HG02970 (cell line): ENCODE data around the gene TWF2.
A peak's percentile ranks its signal among the peaks of the same experiment; 100 is the strongest.

Source experiments
- ATAC-seq: cut with Tn5 transposase; IDR thresholded peaks from one replicate; pipeline ENCODE4 v1.9.1; 2021; ENCODE audit warnings: mild to moderate bottlenecking, moderate library complexity, moderate number of reproducible peaks; ENCODE audit not compliant: unreplicated experiment, low FRiP score

The TWF2 gene

GRCh38 chr3:52259035-52259434, 20.1 kb upstream of the TWF2 start:
- ATAC-seq = no peak

DNA sequence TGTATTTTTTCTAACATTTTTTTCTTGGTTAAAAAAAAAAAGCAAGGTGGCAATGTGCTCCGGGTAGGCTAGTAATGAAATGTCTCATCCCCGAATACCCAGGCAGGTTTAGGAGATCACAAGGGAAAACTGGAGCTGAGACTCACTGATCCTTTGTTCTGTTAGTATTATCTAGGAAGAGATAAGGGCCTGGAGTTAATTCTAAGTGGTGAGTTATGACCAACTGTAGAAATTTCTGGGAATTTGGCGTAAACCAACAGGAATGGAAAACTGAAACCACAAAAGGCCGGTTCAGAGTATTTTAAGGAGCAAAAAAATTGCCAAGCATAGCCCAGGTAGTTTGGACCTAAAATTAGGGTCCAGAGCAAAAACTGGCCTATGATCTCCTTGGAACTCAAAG, 19.0 kb upstream of the TWF2 start:
- ATAC-seq = no peak

GRCh38 chr3:52256622-52257021, 17.7 kb upstream of the TWF2 start:
- no peak for ATAC-seq

GRCh38 chr3:52256159-52256558, 17.2 kb upstream of the TWF2 start:
- ATAC-seq = no peak

GRCh38 chr3:52254608-52255007, 15.7 kb upstream of the TWF2 start:
- no peak for ATAC-seq

DNA sequence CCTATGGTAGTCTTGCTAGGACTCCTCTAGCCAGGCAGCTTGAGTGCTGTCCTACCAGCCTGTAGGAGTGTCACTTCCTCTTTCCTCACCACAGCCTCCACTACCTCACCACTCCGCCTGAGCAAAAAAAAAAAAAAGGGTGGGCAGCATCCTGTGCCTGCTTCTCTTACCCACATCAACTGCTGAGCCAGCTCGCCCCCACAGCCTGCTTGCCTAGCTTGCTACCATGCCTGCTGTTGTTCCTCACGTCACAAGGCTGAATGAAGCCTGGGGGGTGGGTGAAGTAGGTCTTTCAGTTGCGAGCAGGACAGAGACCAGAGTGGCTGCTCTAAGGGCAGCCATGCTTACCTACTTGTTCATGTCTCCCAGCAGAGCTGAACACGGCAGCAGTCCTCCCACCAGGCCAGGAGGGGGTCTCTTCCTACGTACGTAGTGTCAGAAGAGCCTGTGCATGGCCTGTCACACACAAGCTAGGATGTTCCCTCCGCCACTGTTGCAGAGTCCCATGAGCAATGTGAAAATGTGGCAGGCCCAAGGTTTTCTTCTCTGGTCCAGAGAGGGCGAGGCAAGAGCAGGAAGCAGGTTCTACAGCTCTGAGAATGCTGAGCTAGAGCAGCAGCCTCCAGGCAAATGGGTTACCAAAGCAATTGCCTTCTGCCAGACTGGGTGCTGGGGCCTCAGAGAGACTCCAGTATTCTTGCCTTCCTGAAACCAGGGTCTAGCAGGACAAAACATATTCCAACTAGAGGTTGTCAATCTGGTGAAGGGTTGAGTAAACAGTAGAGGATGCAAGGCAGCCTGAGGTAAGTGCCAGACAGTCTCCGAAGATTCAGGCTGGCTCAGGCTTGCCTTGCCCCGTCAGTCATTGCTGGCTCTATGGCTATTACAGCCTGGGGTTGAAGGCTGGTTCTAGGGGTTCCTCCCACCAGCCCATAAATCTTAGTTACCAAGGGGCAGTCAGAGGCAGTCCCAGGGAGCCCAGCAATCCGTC, 14.7 kb upstream of the TWF2 start:
- ATAC-seq = peak; percentile 62

DNA sequence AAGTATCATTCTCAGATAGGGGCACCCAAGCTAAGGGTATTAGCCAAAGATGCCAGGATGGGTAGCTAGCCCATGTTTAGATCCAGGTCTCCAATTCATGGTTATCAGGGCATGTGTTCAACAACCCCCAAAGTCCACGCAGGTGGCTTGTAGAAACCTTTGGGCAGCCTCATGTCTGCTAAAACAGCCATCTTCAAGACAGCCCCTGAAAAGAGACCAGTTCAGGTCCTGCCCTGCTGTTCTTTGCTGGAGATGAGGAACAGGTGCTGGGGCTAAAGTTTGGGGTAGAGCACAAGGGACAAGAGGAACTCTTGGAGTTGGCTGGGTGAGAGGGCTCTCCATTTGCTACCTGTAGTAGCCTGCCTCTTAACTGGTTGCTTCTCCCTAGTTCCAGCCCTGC, 11.2 kb upstream of the TWF2 start:
- no peak for ATAC-seq

DNA sequence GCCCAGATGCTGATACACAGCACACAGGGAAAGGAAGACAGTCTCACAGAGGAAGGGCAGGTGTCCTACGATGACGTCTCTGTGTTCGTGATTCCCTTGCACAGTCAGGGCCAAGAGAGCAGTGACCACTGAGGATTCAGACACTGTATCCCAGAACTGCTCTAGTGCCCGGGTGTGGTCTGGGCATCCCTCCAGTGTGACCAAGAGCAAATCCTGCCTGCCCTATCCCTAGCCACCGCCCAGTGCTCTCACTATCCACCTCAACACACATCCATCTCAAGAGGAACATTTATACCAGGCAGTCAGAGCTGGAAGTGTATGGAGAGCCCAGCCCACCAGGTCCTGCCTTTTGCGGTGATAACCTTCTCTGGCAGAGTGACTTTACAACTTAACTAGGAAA, 10.7 kb upstream of the TWF2 start:
- ATAC-seq = no peak

DNA sequence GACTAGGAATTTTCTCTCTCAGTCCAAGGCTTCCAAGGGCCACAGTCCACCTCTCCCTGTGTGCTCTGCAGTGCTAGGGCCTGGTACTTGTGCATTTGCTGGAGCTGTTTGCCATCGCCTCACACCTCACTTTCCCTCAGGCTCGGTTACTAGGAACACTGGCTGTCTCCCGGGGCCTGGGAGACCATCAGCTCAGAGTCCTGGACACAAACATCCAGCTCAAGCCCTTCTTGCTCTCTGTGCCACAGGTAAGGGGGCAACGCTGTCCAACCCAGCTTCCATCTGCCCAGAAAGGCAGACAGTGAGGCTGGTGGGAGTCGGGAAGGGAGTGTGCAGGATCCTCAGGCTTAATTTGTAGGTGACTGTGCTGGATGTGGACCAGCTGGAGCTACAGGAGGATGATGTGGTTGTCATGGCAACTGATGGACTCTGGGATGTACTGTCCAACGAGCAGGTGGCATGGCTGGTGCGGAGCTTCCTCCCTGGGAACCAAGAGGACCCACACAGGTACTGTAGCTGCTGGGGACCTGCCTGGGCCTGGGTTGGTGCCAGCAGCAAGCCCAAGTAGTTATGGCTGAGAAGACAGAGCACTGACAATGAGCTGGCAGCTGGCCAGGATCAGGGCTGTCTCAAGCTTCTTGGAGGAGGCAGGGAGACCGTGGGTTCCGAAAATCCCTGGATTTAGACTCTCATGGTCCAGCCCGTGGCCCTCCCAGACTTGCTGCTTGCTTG, 10.0 kb upstream of the TWF2 start:
- ATAC-seq = no peak

- no peak for ATAC-seq
Measured at GRCh38 chr3:52248165-52248541, 9.2 kb upstream of the TWF2 start.

GRCh38 chr3:52247409-52248164, 8.6 kb upstream of the TWF2 start:
- ATAC-seq = no peak

GRCh38 chr3:52246728-52247408, 7.9 kb upstream of the TWF2 start:
- ATAC-seq = no peak

- ATAC-seq = no peak
Measured at GRCh38 chr3:52246264-52246620, 7.3 kb upstream of the TWF2 start.

GRCh38 chr3:52245322-52246263, 6.6 kb upstream of the TWF2 start, which contains the start of gene PPM1M:
PPM1M (plus strand) TSS chr3:52245759; CDS start chr3:52245825, 66 bp downstream.
- no peak for ATAC-seq

DNA sequence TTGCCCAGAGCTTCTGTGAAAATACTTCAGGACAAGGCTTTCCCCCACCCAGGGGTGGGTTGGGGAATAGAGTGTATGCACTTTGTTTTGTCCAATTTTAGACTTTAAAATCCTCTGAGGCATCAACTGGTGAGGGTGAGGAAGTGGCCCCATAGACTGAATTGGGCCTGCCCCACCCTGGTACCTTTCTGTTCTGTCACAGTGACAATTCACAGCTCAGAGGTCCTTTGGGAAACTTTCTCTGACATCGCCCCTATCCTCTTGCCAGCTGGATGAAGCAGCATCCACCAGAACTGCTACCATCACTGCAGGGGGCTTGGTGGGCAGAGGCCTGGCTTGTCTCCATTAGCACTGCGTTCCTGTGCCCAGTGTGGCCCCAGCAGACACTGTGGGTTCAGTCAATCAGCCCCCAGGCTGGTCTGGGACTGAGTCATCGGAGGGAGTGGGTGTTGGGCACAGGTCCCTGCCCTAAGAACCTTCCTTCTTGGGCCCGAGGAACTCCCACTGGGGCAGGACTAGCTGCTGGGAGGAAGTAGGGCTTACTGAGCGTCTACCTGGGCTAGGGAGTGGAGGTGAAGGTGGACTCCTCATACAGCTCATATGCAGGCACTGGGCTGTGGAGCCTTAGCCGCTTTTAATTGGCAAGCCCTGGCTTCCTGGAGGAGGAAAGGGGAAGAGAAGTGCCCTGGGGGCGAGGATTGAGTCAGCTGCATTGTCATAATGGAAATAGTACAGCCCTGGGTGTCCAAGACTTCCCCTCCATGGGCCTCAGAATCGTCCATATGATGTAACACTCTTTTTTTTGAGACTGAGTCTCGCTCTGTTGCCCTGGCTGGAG, 5.1 kb upstream of the TWF2 start:
- no peak for ATAC-seq

GRCh38 chr3:52242039-52242438, 3.1 kb upstream of the TWF2 start:
- no peak for ATAC-seq

DNA sequence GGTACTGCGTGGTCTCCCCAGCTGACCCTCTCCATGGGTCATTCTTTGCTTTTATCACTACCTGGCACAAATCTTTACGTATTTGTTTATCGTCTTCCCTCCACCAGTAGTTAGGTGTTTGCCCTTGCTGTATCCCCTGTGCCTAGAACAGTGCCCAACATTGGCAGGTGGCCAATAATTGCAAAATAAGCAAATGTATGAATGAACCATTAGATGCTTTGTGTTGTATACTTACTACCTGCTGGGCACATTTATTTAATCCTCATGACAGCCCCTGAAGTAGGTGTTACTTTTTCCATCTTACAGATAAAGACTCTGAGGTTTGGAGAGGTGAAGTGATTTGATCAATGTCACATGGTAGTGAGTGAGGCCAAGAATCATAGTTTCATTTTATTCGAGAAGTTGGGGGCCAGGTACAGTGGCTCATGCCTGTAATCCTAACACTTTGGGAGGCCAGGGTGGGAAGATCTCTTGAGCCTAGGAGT, 2.0 kb upstream of the TWF2 start:
- no peak for ATAC-seq
